ENCODE data around the gene CAMTA1.
A peak's percentile ranks its signal among the peaks of the same experiment; 100 is the strongest.

Gene CAMTA1, protein sequence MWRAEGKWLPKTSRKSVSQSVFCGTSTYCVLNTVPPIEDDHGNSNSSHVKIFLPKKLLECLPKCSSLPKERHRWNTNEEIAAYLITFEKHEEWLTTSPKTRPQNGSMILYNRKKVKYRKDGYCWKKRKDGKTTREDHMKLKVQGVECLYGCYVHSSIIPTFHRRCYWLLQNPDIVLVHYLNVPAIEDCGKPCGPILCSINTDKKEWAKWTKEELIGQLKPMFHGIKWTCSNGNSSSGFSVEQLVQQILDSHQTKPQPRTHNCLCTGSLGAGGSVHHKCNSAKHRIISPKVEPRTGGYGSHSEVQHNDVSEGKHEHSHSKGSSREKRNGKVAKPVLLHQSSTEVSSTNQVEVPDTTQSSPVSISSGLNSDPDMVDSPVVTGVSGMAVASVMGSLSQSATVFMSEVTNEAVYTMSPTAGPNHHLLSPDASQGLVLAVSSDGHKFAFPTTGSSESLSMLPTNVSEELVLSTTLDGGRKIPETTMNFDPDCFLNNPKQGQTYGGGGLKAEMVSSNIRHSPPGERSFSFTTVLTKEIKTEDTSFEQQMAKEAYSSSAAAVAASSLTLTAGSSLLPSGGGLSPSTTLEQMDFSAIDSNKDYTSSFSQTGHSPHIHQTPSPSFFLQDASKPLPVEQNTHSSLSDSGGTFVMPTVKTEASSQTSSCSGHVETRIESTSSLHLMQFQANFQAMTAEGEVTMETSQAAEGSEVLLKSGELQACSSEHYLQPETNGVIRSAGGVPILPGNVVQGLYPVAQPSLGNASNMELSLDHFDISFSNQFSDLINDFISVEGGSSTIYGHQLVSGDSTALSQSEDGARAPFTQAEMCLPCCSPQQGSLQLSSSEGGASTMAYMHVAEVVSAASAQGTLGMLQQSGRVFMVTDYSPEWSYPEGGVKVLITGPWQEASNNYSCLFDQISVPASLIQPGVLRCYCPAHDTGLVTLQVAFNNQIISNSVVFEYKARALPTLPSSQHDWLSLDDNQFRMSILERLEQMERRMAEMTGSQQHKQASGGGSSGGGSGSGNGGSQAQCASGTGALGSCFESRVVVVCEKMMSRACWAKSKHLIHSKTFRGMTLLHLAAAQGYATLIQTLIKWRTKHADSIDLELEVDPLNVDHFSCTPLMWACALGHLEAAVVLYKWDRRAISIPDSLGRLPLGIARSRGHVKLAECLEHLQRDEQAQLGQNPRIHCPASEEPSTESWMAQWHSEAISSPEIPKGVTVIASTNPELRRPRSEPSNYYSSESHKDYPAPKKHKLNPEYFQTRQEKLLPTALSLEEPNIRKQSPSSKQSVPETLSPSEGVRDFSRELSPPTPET (N-terminal part only)

DNA sequence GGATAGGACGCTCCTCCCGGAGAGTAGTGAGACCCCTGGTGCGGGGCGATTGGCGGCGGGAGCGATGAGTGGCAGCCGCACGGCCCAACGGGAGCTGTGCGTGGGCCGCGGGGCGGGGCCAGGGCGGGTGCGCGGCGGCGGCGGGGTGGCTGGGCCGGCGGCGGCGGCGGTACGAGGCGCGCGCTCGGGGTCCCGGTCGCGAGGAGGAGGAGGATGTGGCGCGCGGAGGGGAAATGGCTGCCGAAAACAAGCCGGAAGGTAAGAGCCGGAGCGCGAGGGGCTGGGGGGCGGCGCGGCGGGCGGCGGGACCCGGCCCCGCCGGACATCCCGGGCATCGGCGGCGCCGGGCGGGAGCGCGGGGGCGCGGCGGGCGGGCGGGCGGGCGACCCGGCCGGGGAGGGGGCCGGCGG, at the start of gene CAMTA1:
CAMTA1 (plus strand) TSS at position 137 of the 410 bp plus-strand sequence; CDS start at position 214, 77 bp downstream.
- no peaks in the 10 kb centered on the region for H3K9me3 ChIP-seq (ENCODE audit: control insufficient read depth, insufficient read depth, low read depth, low read length)
- CTCF ChIA-PET, result interaction anchor here (0.6 to 1.6 kb wide), 6 partner anchors 12 to 299 kb away, joined by 3 to 7 read pairs (median 4); partner anchors contain the start of gene PLEKHG5
- POLR2A ChIA-PET, result interaction anchor here (0.6 to 2.2 kb wide), 19 partner anchors 10 to 515 kb away, joined by 3 to 10 read pairs (median 3); partner anchors contain the start of gene DNAJC11
- H3K4me3 ChIP-seq (ENCODE audit: low read depth, low read length), result peak within 1 kb of the TSS; percentile 77
- peaks cover 0 to 10% of the 10 kb centered on the region in 2 experiments; a peak in 2 of 3 replicates for H3K36me3 ChIP-seq (ENCODE audit: control insufficient read depth in 2 of 2, insufficient read depth in 1 of 2, low read length in 2 of 2)
- TF ChIP-seq, protein P1, sequence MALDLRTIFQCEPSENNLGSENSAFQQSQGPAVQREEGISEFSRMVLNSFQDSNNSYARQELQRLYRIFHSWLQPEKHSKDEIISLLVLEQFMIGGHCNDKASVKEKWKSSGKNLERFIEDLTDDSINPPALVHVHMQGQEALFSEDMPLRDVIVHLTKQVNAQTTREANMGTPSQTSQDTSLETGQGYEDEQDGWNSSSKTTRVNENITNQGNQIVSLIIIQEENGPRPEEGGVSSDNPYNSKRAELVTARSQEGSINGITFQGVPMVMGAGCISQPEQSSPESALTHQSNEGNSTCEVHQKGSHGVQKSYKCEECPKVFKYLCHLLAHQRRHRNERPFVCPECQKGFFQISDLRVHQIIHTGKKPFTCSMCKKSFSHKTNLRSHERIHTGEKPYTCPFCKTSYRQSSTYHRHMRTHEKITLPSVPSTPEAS (tag by site-specific recombination; IDR thresholded peaks at IDR 0.05), result no peak
- TF ChIP-seq, protein P2, sequence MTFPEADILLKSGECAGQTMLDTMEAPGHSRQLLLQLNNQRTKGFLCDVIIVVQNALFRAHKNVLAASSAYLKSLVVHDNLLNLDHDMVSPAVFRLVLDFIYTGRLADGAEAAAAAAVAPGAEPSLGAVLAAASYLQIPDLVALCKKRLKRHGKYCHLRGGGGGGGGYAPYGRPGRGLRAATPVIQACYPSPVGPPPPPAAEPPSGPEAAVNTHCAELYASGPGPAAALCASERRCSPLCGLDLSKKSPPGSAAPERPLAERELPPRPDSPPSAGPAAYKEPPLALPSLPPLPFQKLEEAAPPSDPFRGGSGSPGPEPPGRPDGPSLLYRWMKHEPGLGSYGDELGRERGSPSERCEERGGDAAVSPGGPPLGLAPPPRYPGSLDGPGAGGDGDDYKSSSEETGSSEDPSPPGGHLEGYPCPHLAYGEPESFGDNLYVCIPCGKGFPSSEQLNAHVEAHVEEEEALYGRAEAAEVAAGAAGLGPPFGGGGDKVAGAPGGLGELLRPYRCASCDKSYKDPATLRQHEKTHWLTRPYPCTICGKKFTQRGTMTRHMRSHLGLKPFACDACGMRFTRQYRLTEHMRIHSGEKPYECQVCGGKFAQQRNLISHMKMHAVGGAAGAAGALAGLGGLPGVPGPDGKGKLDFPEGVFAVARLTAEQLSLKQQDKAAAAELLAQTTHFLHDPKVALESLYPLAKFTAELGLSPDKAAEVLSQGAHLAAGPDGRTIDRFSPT (tag by site-specific recombination; IDR thresholded peaks at IDR 0.05), result no peak
- TF ChIP-seq, protein P3, sequence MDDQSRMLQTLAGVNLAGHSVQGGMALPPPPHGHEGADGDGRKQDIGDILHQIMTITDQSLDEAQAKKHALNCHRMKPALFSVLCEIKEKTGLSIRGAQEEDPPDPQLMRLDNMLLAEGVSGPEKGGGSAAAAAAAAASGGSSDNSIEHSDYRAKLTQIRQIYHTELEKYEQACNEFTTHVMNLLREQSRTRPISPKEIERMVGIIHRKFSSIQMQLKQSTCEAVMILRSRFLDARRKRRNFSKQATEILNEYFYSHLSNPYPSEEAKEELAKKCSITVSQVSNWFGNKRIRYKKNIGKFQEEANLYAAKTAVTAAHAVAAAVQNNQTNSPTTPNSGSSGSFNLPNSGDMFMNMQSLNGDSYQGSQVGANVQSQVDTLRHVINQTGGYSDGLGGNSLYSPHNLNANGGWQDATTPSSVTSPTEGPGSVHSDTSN (CRISPR knock-in tag; IDR thresholded peaks at IDR 0.05), result peak; percentile 79; the same call in 1 of the 2 replicates
- TF ChIP-seq, protein P4, sequence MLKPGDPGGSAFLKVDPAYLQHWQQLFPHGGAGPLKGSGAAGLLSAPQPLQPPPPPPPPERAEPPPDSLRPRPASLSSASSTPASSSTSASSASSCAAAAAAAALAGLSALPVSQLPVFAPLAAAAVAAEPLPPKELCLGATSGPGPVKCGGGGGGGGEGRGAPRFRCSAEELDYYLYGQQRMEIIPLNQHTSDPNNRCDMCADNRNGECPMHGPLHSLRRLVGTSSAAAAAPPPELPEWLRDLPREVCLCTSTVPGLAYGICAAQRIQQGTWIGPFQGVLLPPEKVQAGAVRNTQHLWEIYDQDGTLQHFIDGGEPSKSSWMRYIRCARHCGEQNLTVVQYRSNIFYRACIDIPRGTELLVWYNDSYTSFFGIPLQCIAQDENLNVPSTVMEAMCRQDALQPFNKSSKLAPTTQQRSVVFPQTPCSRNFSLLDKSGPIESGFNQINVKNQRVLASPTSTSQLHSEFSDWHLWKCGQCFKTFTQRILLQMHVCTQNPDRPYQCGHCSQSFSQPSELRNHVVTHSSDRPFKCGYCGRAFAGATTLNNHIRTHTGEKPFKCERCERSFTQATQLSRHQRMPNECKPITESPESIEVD (tag by site-specific recombination; IDR thresholded peaks at IDR 0.05), result no peak
- no peaks in the 10 kb centered on the region for H3K4me1 ChIP-seq (ENCODE audit: control insufficient read depth, insufficient read depth, low read length)
- H3K27ac ChIP-seq (ENCODE audit: extremely low read depth, low read depth, low read length), result peak within 1 kb of the TSS; percentile 92

DNA sequence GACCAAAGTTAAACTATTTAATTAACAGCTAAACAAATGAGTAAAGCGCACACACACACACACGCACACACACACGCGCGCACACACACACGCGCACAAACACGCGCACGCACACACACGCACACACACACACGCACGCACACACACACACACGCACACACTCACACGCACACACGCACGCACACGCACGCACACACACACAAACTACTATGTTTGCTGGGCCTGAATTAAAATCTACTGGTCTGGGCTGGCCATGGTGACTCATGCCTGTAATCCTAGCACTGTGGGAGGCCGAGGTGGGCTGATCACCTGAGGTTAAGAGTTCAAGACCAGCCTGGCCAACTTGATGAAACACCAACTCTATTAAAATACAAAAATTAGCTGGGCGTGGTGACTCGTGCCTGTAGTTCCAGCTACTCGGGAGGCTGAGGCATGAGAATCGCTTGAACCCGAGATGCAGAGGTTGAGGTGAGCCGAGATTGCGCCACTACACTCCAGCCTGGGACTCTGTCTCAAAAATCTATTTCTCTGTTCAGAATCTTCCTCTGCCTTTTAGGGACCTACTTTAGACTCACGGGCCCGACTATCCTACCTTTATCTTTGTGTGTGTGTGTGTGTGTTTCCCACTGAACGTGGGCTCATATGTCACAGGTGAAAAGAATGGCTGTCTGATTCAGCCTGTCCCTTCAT, 46.1 kb upstream of the CAMTA1 start:
- H3K36me3 ChIP-seq (ENCODE audit: control insufficient read depth in 2 of 2, insufficient read depth in 1 of 2, low read length in 2 of 2), result no peaks in the 10 kb centered on the region
- H3K9me3 ChIP-seq (ENCODE audit: control insufficient read depth, insufficient read depth, low read depth, low read length), result no peaks in the 10 kb centered on the region
- POLR2A ChIA-PET, result no interaction called here
- H3K4me1 ChIP-seq (ENCODE audit: control insufficient read depth, insufficient read depth, low read length), result no peaks in the 10 kb centered on the region
- CTCF ChIA-PET, result interaction anchor here (0.5 kb wide), 1 partner anchor 331 kb away, joined by 3 read pairs; no protein-coding TSS in a partner anchor
- no peak overlapping the region for H3K27ac ChIP-seq (ENCODE audit: extremely low read depth, low read depth, low read length)
- no peak overlapping the region for H3K4me3 ChIP-seq (ENCODE audit: low read depth, low read length)
- TF ChIP-seq BCL11B (tag by site-specific recombination; IDR thresholded peaks at IDR 0.05; ENCODE audit: low read depth) (no peak), ZSCAN23 (tag by site-specific recombination; IDR thresholded peaks at IDR 0.05) (no peak), KLF8 (tag by site-specific recombination; IDR thresholded peaks at IDR 0.05) (peak; percentile 24; the same call in 1 of the 2 replicates), ZNF670 (tag by site-specific recombination; IDR thresholded peaks at IDR 0.05; ENCODE audit: low read depth) (no peak), ZNF274 (IDR thresholded peaks at IDR 0.05; ENCODE audit: low read length) (no peak), ZNF274 (tag by site-specific recombination; IDR thresholded peaks at IDR 0.05; ENCODE audit: borderline replicate concordance) (no peak), ZNF23 (tag by site-specific recombination; IDR thresholded peaks at IDR 0.05; ENCODE audit: borderline replicate concordance) (no peak), ZIC2 (tag by site-specific recombination; IDR thresholded peaks at IDR 0.05) (no peak), EGR2 (tag by site-specific recombination; IDR thresholded peaks at IDR 0.05; ENCODE audit: low read depth) (peak; percentile 40; the same call in 1 of the 2 replicates), ZNF571 (tag by site-specific recombination; IDR thresholded peaks at IDR 0.05) (no peak), ZNF707 (tag by site-specific recombination; IDR thresholded peaks at IDR 0.05) (no peak), ZFP37 (tag by site-specific recombination; IDR thresholded peaks at IDR 0.05) (no peak), IKZF3 (tag by site-specific recombination; IDR thresholded peaks at IDR 0.05) (no peak), ZBTB8A (tag by site-specific recombination; IDR thresholded peaks at IDR 0.05) (no peak)
- TF ChIP-seq, protein P5, sequence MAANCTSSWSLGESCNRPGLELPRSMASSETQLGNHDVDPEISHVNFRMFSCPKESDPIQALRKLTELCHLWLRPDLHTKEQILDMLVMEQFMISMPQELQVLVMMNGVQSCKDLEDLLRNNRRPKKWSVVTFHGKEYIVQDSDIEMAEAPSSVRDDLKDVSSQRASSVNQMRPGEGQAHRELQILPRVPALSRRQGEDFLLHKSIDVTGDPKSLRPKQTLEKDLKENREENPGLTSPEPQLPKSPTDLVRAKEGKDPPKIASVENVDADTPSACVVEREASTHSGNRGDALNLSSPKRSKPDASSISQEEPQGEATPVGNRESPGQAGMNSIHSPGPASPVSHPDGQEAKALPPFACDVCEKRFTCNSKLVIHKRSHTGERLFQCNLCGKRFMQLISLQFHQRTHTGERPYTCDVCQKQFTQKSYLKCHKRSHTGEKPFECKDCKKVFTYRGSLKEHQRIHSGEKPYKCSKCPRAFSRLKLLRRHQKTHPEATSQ (tag by site-specific recombination; IDR thresholded peaks at IDR 0.05), result no peak
- TF ChIP-seq, protein P6, sequence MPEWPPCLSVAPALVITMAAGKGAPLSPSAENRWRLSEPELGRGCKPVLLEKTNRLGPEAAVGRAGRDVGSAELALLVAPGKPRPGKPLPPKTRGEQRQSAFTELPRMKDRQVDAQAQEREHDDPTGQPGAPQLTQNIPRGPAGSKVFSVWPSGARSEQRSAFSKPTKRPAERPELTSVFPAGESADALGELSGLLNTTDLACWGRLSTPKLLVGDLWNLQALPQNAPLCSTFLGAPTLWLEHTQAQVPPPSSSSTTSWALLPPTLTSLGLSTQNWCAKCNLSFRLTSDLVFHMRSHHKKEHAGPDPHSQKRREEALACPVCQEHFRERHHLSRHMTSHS (tag by site-specific recombination; IDR thresholded peaks at IDR 0.05), result no peak

Data from HEK293 (cell line).